C4-2B (cell line): ENCODE results near the gene CFAP74.

ENCODE experiments used
- ZFX ChIP-seq: fragments of 450-650 bp; IDR thresholded peaks from 2 replicates; pipeline ENCODE4 v1.6.1; 2017
- TF ChIP-seq, protein P1 (sequence below): fragments of 450-650 bp; conservative IDR thresholded peaks from 2 replicates; pipeline ENCODE4 v1.5.1; 2017; ENCODE audit warnings: mild to moderate bottlenecking

GRCh38 chr1:1911350-1912041 lies 92.1 kb downstream of the CFAP74 start:
- TF ChIP-seq, protein P1, sequence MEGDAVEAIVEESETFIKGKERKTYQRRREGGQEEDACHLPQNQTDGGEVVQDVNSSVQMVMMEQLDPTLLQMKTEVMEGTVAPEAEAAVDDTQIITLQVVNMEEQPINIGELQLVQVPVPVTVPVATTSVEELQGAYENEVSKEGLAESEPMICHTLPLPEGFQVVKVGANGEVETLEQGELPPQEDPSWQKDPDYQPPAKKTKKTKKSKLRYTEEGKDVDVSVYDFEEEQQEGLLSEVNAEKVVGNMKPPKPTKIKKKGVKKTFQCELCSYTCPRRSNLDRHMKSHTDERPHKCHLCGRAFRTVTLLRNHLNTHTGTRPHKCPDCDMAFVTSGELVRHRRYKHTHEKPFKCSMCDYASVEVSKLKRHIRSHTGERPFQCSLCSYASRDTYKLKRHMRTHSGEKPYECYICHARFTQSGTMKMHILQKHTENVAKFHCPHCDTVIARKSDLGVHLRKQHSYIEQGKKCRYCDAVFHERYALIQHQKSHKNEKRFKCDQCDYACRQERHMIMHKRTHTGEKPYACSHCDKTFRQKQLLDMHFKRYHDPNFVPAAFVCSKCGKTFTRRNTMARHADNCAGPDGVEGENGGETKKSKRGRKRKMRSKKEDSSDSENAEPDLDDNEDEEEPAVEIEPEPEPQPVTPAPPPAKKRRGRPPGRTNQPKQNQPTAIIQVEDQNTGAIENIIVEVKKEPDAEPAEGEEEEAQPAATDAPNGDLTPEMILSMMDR = no peak
- no peak for TF ChIP-seq ZFX
